Right ventricle myocardium superior (tissue), 1 donor: ENCODE results near the gene TRPC5OS. TPM values are rescaled to one million over a fixed set of nuclear protein-coding genes. Genes with fewer than 3 reads are reported as not detected.

Experiments
- ATAC-seq: fragments of 200-7000 bp; cut with Tn5 transposase; one replicate; pipeline ENCODE4 v1.9.1; 2020; ENCODE audit warnings: mild to moderate bottlenecking; ENCODE audit not compliant: poor library complexity
- DNase-seq: peaks from one replicate; pipeline ENCODE4 v3.0.0-alpha.2; 2020
- intact Hi-C: fragments of 100-400 bp; cut with DNase I; formaldehyde crosslinking; loops from one replicate; pipeline ENCODE4 v1.11.2; 2022
- total RNA-seq: library from RNA; stranded (reverse); fragmentation: NEBNext Ultra II Directional; extraction: Animal tissue kit (Norgen Biotek cat#: 25700); gene quantifications from one replicate; pipeline ENCODE4 v1.2.1, GENCODE V29; 2021
- donor health status: DM: no; HTN: yes; CAD: no; lungs with severe emphysema.

Gene TRPC5OS
- total RNA-seq, 1 donor from 2014 or later, result not detected

GRCh38 chrX:111886678-111887077 is 10.7 kb downstream of the TRPC5OS start:
- intact Hi-C loops, result loop anchor here (10.0 kb wide), 1 partner anchor 158 kb away; no protein-coding TSS in a partner anchor
- DNase-seq (no peak), ATAC-seq (peak; percentile 97)

- intact Hi-C loops, result loop anchor here (10.0 kb wide), 1 partner anchor 156 kb away; no protein-coding TSS in a partner anchor
- ATAC-seq, result no peak
- no peak for DNase-seq
Observed at GRCh38 chrX:111888600-111888999, 12.6 kb downstream of the TRPC5OS start.

GRCh38 chrX:111892375-111892774 is 16.4 kb downstream of the TRPC5OS start:
- intact Hi-C loops, result no loop called here
- ATAC-seq, result no peak
- DNase-seq, result no peak

GRCh38 chrX:111896148-111896547 is 20.2 kb downstream of the TRPC5OS start:
- intact Hi-C loops, result no loop called here
- no peak for ATAC-seq
- DNase-seq, result no peak

- intact Hi-C loops, result no loop called here
- DNase-seq, result no peak
- ATAC-seq, result no peak
Observed at GRCh38 chrX:111914398-111915090, 38.6 kb downstream of the TRPC5OS start.

- ATAC-seq, result no peak
- no peak for DNase-seq
- intact Hi-C loops, result no loop called here
Observed at GRCh38 chrX:111917591-111917990, 41.6 kb downstream of the TRPC5OS start.

GRCh38 chrX:111928456-111928855 is 52.5 kb downstream of the TRPC5OS start:
- intact Hi-C loops, result no loop called here
- DNase-seq (no peak), ATAC-seq (no peak)

Other genes starting within 250 kb of the TRPC5OS start
- 12.3 TPM for gene ALG13, start 195.0 kb upstream of the TRPC5OS start, total RNA-seq
- not detected for gene TRPC5, start 206.6 kb downstream of the TRPC5OS start, total RNA-seq
- not detected for gene RTL4, start 206.8 kb downstream of the TRPC5OS start, total RNA-seq